Astrocyte (in vitro differentiated cells and primary cell): ENCODE measurements around the gene SHC3. TPM values are rescaled to one million over a fixed set of nuclear protein-coding genes. Genes with fewer than 3 reads are reported as not detected.

Experiments used
- DNase-seq: peaks from one replicate; pipeline ENCODE4 v3.0.0-alpha.2; 2010; ENCODE audit warnings: low read depth
- FAIRE-seq: peaks from 2 replicates; lab custom pipeline; 2011; peaks lifted over from hg19 to GRCh38; lab: Jason Lieb, UNC
- H2AFZ ChIP-seq: 2 replicates; pipeline ENCODE4 v1.6.0; 2012; ENCODE audit warnings: low read depth, low read length, inconsistent platforms
- H3K27ac ChIP-seq: 2 replicates; pipeline ENCODE4 v1.5.1; 2011; ENCODE audit warnings: low read depth, low read length, inconsistent platforms
- H3K27me3 ChIP-seq: 2 replicates; pipeline ENCODE4 v1.6.0; 2011; ENCODE audit warnings: low read length, inconsistent platforms; ENCODE audit not compliant: insufficient read depth
- H3K36me3 ChIP-seq: 2 replicates; pipeline ENCODE4 v1.5.1; 2011; ENCODE audit warnings: low read length, inconsistent platforms; ENCODE audit not compliant: insufficient read depth
- H3K4me1 ChIP-seq: 2 replicates; pipeline ENCODE4 v1.5.1; 2011; ENCODE audit warnings: low read length, inconsistent platforms; ENCODE audit not compliant: insufficient read depth
- H3K4me2 ChIP-seq: 2 replicates; pipeline ENCODE4 v1.6.0; 2012; ENCODE audit warnings: low read length, inconsistent platforms
- H3K4me3 ChIP-seq: 2 replicates; pipeline ENCODE4 v1.5.1; 2011; ENCODE audit warnings: low read depth, mild to moderate bottlenecking, low read length, inconsistent platforms; ENCODE audit not compliant: insufficient read depth
- H3K79me2 ChIP-seq: 2 replicates; pipeline ENCODE4 v1.6.0; 2012; ENCODE audit warnings: mild to moderate bottlenecking, low read length, inconsistent platforms; ENCODE audit not compliant: insufficient read depth
- H3K9ac ChIP-seq: 2 replicates; pipeline ENCODE4 v1.6.0; 2012; ENCODE audit warnings: mild to moderate bottlenecking, low read length, inconsistent platforms
- H3K9me3 ChIP-seq: 2 replicates; pipeline ENCODE4 v1.5.1; 2012; ENCODE audit warnings: low read depth, mild to moderate bottlenecking, low read length, inconsistent platforms; ENCODE audit not compliant: insufficient read depth
- H4K20me1 ChIP-seq: 2 replicates; pipeline ENCODE4 v1.6.0; 2012; ENCODE audit warnings: low read length, inconsistent platforms; ENCODE audit not compliant: insufficient read depth
- H3K27ac Mint-ChIP-seq: one replicate; pipeline ENCODE4 v1.8.0; 2021; ENCODE audit warnings: mild to moderate bottlenecking, mixed read lengths; ENCODE audit not compliant: unreplicated experiment
- H3K27me3 Mint-ChIP-seq: one replicate; pipeline ENCODE4 v1.8.0; 2021; ENCODE audit warnings: low read depth, mixed read lengths; ENCODE audit not compliant: unreplicated experiment
- H3K36me3 Mint-ChIP-seq: one replicate; pipeline ENCODE4 v1.8.0; 2021; ENCODE audit warnings: low read depth, mixed read lengths; ENCODE audit not compliant: unreplicated experiment
- H3K4me1 Mint-ChIP-seq: one replicate; pipeline ENCODE4 v1.8.0; 2021; ENCODE audit warnings: low read depth, mixed read lengths; ENCODE audit not compliant: unreplicated experiment
- H3K4me3 Mint-ChIP-seq: one replicate; pipeline ENCODE4 v1.8.0; 2021; ENCODE audit warnings: mild to moderate bottlenecking, moderate library complexity, mixed read lengths; ENCODE audit not compliant: unreplicated experiment
- H3K9me3 Mint-ChIP-seq: one replicate; pipeline ENCODE4 v1.8.0; 2021; ENCODE audit warnings: mild to moderate bottlenecking, mixed read lengths; ENCODE audit not compliant: unreplicated experiment
- CTCF ChIP-seq: IDR thresholded peaks from 2 replicates; pipeline ENCODE4 v1.5.1; 2011; ENCODE audit warnings: low read depth, mild to moderate bottlenecking, inconsistent platforms, low read length, moderate library complexity; ENCODE audit not compliant: insufficient read depth
- EZH2 ChIP-seq: IDR thresholded peaks from 2 replicates; pipeline ENCODE4 v1.6.1; 2012; ENCODE audit warnings: mild to moderate bottlenecking, low read length, inconsistent platforms; ENCODE audit not compliant: insufficient read depth
- total RNA-seq: library from RNA; stranded (reverse); gene quantifications from 2 replicates; pipeline ENCODE4 v1.2.1, GENCODE V29; 2021

SHC3 gene
- total RNA-seq, 1 donor from 2014 or later: 4.6 TPM

GRCh38 chr9:89154651-89155336 is 23.8 kb downstream of the SHC3 start:
- Histone ChIP-seq H3K79me2 (peaks cover 85% of the 10 kb centered on the region), H3K4me1 (peaks cover 33% of the 10 kb centered on the region), H3K27ac (peak overlapping the region; percentile 98), H4K20me1 (peaks cover 2% of the 10 kb centered on the region), H3K4me3 (peak overlapping the region; percentile 32), H3K27me3 (no peaks in the 10 kb centered on the region), H3K9ac (peak overlapping the region; percentile 83), H3K36me3 (no peaks in the 10 kb centered on the region), H3K9me3 (no peaks in the 10 kb centered on the region), H3K4me2 (peak overlapping the region; percentile 75), H2AFZ (peak overlapping the region; percentile 4)
- H3K27me3 Mint-ChIP-seq: no peaks in the 10 kb centered on the region
- H3K27ac Mint-ChIP-seq: peak overlapping the region; percentile 82
- FAIRE-seq (peak; percentile 52), DNase-seq (peak; percentile 97)
- TF ChIP-seq EZH2: no peak
- no peak for TF ChIP-seq CTCF
- no peaks in the 10 kb centered on the region for H3K36me3 Mint-ChIP-seq
- peaks cover 2% of the 10 kb centered on the region for H3K9me3 Mint-ChIP-seq
- peaks cover 16% of the 10 kb centered on the region for H3K4me1 Mint-ChIP-seq
- no peak overlapping the region for H3K4me3 Mint-ChIP-seq

- Histone ChIP-seq H3K79me2 (peaks cover 85% of the 10 kb centered on the region), H3K4me1 (peaks cover 35% of the 10 kb centered on the region), H3K36me3 (no peaks in the 10 kb centered on the region), H4K20me1 (no peaks in the 10 kb centered on the region), H3K27ac (peak overlapping the region; percentile 98), H3K9ac (peak overlapping the region; percentile 83), H3K9me3 (no peaks in the 10 kb centered on the region), H3K4me2 (peak overlapping the region; percentile 75), H3K4me3 (no peak overlapping the region), H3K27me3 (no peaks in the 10 kb centered on the region), H2AFZ (no peak overlapping the region)
- DNase-seq: no peak
- no peak for FAIRE-seq
- peak overlapping the region; percentile 82 for H3K27ac Mint-ChIP-seq
- peaks cover 2% of the 10 kb centered on the region for H3K9me3 Mint-ChIP-seq
- no peaks in the 10 kb centered on the region for H3K27me3 Mint-ChIP-seq
- no peaks in the 10 kb centered on the region for H3K36me3 Mint-ChIP-seq
- TF ChIP-seq CTCF (no peak), EZH2 (no peak)
- H3K4me3 Mint-ChIP-seq: no peak overlapping the region
- H3K4me1 Mint-ChIP-seq: peaks cover 16% of the 10 kb centered on the region
These were observed 24.4 kb downstream of the SHC3 start for GRCh38 chr9:89154218-89154617.
